ES-I3 (cell line): ENCODE measurements around the gene MAP2K2.

Source experiments
- H3K36me3 ChIP-seq: 2 replicates; pipeline ENCODE4 v1.6.1; 2013; ENCODE audit warnings: mild to moderate bottlenecking, low read length, control low read depth, moderate library complexity; ENCODE audit not compliant: insufficient read depth
- H3K4me1 ChIP-seq: 2 replicates; pipeline ENCODE4 v1.6.1; 2013; ENCODE audit warnings: mild to moderate bottlenecking, control low read depth, low read length; ENCODE audit not compliant: insufficient read depth
- H3K9ac ChIP-seq: 2 replicates; pipeline ENCODE4 v1.6.1; 2013; ENCODE audit warnings: low read depth, mild to moderate bottlenecking, low read length, moderate library complexity
- H3K9me3 ChIP-seq: 2 replicates; pipeline ENCODE4 v1.6.1; 2013; ENCODE audit warnings: mild to moderate bottlenecking, low read length, moderate library complexity; ENCODE audit not compliant: control insufficient read depth, insufficient read depth

The MAP2K2 gene

DNA sequence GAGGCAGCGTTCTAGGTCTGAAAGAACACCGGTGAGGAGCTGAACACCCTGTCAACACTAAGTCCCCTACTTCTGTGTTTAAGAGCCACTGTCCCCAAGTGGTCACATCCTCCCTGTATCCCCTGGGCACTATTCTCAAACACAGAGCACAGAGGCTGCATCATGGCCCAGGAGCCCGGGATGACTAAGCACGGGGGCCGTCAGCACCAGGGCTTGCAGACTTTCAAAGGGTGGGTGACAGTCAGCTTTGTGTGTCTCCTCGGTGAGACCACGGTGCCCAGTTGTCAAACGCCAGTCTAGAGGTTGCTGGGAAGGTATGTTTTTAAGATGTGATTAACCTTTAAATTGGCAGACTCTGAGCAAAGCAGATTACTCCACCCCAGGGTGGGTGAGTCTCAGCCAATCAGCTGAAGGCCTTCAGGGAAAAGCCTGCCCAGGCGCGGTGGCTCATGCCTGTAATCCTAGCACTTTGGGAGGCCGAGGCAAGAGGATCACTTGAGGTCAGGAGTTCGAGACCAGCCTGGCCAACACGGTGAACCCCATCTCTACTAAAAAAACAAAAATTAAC, 8.0 kb downstream of the MAP2K2 start:
- peaks cover 9% of the 10 kb centered on the region for H3K36me3 ChIP-seq

DNA sequence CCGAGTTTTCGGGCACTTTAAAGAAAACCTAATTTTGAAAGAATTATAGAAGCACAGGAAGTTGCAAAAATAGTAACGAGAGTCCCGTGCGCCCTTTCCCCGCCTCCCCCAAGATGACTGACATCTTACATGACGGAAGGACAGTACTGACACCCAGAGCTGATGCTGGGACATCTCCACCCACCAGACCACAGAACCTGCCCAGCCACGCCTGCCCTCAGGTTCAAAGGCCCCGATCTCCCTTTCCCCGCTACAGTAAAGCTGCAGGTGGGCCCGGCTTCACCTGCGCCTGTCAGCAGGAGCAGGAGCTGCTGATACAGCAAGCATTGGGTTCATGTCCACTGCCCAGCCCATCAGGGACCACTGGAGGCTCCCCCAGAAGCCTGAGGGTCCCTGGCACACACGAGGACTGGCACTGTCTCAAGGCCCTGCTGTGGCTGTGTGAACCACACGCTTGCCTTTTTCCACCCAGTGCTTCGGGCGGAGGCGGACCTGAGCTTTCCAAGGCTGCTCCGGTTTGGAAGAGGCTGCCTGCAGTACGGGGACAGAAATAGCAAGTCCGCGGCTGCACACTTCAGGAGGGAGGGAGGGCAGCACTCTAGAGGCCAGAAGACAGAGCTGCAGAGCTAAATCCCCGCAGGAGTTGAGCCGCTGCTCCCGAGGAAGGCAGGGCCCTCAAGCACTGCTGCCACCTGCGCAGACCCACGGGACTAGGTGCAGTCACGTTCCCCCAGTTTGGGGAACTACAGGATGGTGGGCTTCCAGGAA, 8.7 kb downstream of the MAP2K2 start:
- Histone ChIP-seq H3K9ac (no peak overlapping the region), H3K36me3 (peaks cover 13% of the 10 kb centered on the region), H3K9me3 (no peaks in the 10 kb centered on the region), H3K4me1 (no peaks in the 10 kb centered on the region)

More for the DNA sequence above, 8.0 kb downstream of the MAP2K2 start:
- H3K9me3 ChIP-seq = no peaks in the 10 kb centered on the region
- no peak overlapping the region for H3K9ac ChIP-seq
- no peaks in the 10 kb centered on the region for H3K4me1 ChIP-seq

DNA sequence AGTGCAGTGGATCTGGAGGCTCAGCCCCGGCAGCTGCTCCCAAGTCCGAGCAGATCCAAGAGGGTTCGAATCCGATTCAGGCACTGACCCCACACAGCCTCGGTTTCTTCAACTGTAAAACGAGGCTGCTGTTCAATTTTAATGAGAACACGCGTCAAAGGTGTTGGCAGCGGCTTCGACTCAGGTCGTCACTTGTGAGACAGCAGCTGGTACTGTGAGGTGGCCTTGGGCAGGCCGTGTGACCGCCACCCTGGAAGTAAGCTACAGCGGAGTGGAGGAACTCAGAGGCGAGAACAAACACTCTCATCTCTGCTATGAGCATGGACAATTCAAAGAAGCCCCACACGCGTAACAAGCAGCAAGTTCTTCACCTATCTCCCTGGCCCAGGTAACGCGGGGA, 9.7 kb downstream of the MAP2K2 start:
- Histone ChIP-seq H3K9ac (no peak overlapping the region), H3K36me3 (peaks cover 13% of the 10 kb centered on the region), H3K9me3 (no peaks in the 10 kb centered on the region), H3K4me1 (no peaks in the 10 kb centered on the region)

DNA sequence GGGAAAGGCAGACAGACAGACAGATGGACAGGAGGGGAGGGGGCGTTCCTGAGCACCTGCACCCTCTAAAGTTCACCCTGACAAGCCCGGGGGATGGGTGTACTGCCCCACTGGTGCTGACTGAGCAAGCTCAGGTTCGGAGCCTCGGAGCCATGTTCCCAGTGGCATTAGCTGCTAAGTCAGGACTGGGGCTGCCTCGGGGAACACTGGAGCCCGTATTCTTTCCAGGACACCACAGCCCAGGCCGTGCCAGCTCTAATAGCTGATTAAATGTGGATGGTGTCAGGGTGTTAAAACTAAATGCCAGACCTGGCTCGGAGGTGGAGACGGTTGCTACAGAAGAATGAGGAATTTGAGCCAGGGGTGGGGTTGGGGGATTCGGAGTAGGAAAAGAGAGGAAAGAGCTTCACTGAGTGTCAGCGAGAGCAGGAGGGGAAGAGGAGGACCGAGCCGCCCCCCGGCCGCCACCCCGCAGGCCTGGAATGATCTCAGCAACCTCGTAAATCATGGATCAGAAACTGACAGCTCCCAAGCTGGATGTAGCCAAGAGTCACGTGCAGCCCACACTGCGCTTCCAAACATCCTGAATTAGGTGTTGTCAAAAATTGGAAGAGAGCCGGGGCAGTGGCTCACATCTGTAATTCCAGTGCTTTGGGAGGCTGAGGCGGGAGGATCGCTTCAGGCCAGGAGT, 10.4 kb downstream of the MAP2K2 start:
- H3K36me3 ChIP-seq = peaks cover 13% of the 10 kb centered on the region
- no peaks in the 10 kb centered on the region for H3K4me1 ChIP-seq
- H3K9me3 ChIP-seq = no peaks in the 10 kb centered on the region
- H3K9ac ChIP-seq = no peak overlapping the region

- H3K36me3 ChIP-seq = peaks cover 13% of the 10 kb centered on the region
- H3K4me1 ChIP-seq = no peaks in the 10 kb centered on the region
- no peaks in the 10 kb centered on the region for H3K9me3 ChIP-seq
- no peak overlapping the region for H3K9ac ChIP-seq
Measured at GRCh38 chr19:4112367-4112766, 11.6 kb downstream of the MAP2K2 start.

- Histone ChIP-seq H3K9ac (no peak overlapping the region), H3K36me3 (peaks cover 7% of the 10 kb centered on the region), H3K4me1 (no peaks in the 10 kb centered on the region), H3K9me3 (no peaks in the 10 kb centered on the region)
Measured at GRCh38 chr19:4109626-4109945, 14.3 kb downstream of the MAP2K2 start.

- Histone ChIP-seq H3K9me3 (no peaks in the 10 kb centered on the region), H3K9ac (no peak overlapping the region), H3K36me3 (peaks cover 7% of the 10 kb centered on the region)
Measured at GRCh38 chr19:4108767-4109625, 14.9 kb downstream of the MAP2K2 start.

GRCh38 chr19:4103080-4103433, 20.9 kb downstream of the MAP2K2 start:
- Histone ChIP-seq H3K9me3 (no peaks in the 10 kb centered on the region), H3K9ac (no peak overlapping the region), H3K36me3 (peaks cover 9% of the 10 kb centered on the region), H3K4me1 (no peaks in the 10 kb centered on the region)

More at GRCh38 chr19:4108767-4109625, 14.9 kb downstream of the MAP2K2 start:
- no peaks in the 10 kb centered on the region for H3K4me1 ChIP-seq

DNA sequence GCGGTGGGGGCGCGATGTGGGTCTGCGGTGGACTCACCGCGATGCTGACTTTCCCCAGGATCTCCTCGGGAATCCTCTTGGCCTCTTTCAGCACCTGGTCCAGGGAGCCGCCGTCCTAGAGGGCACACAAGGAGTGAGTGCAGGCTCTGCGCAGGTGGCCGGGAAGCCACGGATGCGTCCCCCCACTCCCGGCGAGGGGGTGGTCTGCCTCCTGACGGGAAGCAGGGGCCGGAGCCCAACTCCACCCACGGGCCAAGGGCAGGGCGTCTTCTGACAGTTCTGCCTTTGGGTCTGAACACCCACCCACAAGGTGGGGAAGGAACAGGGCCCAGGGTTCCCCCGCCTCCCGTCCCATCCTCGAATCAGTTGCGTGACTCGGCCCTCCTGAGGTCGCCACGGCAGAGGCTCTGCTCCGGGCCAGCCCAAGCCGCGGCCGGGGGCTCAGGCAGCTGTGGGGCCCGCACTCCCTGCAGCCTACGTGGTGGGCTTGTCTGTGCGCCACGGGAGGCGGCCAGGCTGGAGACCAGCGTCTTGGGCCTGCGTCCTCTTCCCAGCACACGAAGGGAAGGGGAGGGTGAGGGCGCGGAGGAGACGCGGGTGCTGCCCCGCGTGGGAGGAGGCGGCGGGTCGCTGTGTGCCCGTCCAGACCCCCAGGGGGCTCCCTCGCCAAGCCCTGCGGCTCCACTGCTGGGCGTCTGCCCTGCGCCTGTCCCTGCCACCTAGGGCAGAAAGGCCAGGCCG, 21.4 kb downstream of the MAP2K2 start:
- H3K4me1 ChIP-seq = no peaks in the 10 kb centered on the region
- H3K9ac ChIP-seq = no peak overlapping the region
- H3K36me3 ChIP-seq = peaks cover 9% of the 10 kb centered on the region
- H3K9me3 ChIP-seq = no peaks in the 10 kb centered on the region

GRCh38 chr19:4101496-4101770, 22.5 kb downstream of the MAP2K2 start:
- Histone ChIP-seq H3K4me1 (no peaks in the 10 kb centered on the region), H3K9ac (no peak overlapping the region), H3K36me3 (peaks cover 12% of the 10 kb centered on the region), H3K9me3 (no peaks in the 10 kb centered on the region)

- peaks cover 12% of the 10 kb centered on the region for H3K36me3 ChIP-seq
- no peak overlapping the region for H3K9ac ChIP-seq
- H3K9me3 ChIP-seq = no peaks in the 10 kb centered on the region
- H3K4me1 ChIP-seq = no peaks in the 10 kb centered on the region
Measured at GRCh38 chr19:4100647-4101495, 23.1 kb downstream of the MAP2K2 start.

- peaks cover 12% of the 10 kb centered on the region for H3K36me3 ChIP-seq
- H3K9ac ChIP-seq = no peak overlapping the region
- H3K4me1 ChIP-seq = no peaks in the 10 kb centered on the region
- no peaks in the 10 kb centered on the region for H3K9me3 ChIP-seq
Measured at GRCh38 chr19:4099041-4099764, 24.7 kb downstream of the MAP2K2 start.

- Histone ChIP-seq H3K36me3 (peaks cover 14% of the 10 kb centered on the region), H3K4me1 (no peaks in the 10 kb centered on the region), H3K9ac (no peak overlapping the region), H3K9me3 (no peaks in the 10 kb centered on the region)
Measured at GRCh38 chr19:4098493-4098892, 25.4 kb downstream of the MAP2K2 start.
